Mesendoderm (in vitro differentiated cells): ENCODE measurements around the gene TMEM121.

Source experiments
- DNase-seq: peaks from one replicate; pipeline ENCODE4 v3.0.0; 2013
- H2AK5ac ChIP-seq: 2 replicates; pipeline ENCODE4 v1.6.1; 2013; ENCODE audit warnings: low read length, inconsistent platforms
- H2BK120ac ChIP-seq: 2 replicates; pipeline ENCODE4 v1.6.1; 2013; ENCODE audit warnings: low read depth, mild to moderate bottlenecking, low read length, moderate library complexity, mixed read lengths
- H2BK15ac ChIP-seq: replicated peaks from 2 replicates; pipeline ENCODE4 v1.6.1; 2013; ENCODE audit warnings: low read depth, mild to moderate bottlenecking, moderate library complexity
- H2BK5ac ChIP-seq: 2 replicates; pipeline ENCODE4 v1.6.1; 2013; ENCODE audit warnings: low read length, inconsistent platforms
- H3K18ac ChIP-seq: 2 replicates; pipeline ENCODE4 v1.6.1; 2013; ENCODE audit warnings: mild to moderate bottlenecking, low read length, mixed read lengths
- H3K23ac ChIP-seq: one replicate; pipeline ENCODE4 v1.6.1; 2013; ENCODE audit warnings: low read length
- H3K27ac ChIP-seq: 2 replicates; pipeline ENCODE4 v1.5.1; 2013; ENCODE audit warnings: low read depth, mild to moderate bottlenecking, inconsistent platforms, low read length, moderate library complexity
- H3K27me3 ChIP-seq: 2 replicates; pipeline ENCODE4 v1.6.1; 2013; ENCODE audit warnings: low read length, control low read depth, mild to moderate bottlenecking, inconsistent platforms; ENCODE audit not compliant: insufficient read depth, poor library complexity
- H3K36me3 ChIP-seq: 2 replicates; pipeline ENCODE4 v1.6.1; 2013; ENCODE audit warnings: low read length, inconsistent platforms; ENCODE audit not compliant: control insufficient read depth, insufficient read depth
- H3K4ac ChIP-seq: one replicate; pipeline ENCODE4 v1.6.1; 2013; ENCODE audit warnings: low read depth, mild to moderate bottlenecking, low read length, moderate library complexity
- H3K4me1 ChIP-seq: 2 replicates; pipeline ENCODE4 v1.6.1; 2013; ENCODE audit warnings: low read depth, low read length, inconsistent platforms; ENCODE audit not compliant: control insufficient read depth
- H3K4me2 ChIP-seq: 2 replicates; pipeline ENCODE4 v1.6.1; 2013; ENCODE audit warnings: low read length
- H3K4me3 ChIP-seq: 2 replicates; pipeline ENCODE4 v1.5.1; 2013; ENCODE audit warnings: mild to moderate bottlenecking, low read length
- H3K56ac ChIP-seq: one replicate; pipeline ENCODE4 v1.6.1; 2013; ENCODE audit warnings: low read length
- H3K79me1 ChIP-seq: 2 replicates; pipeline ENCODE4 v1.6.1; 2013; ENCODE audit warnings: low read length, inconsistent platforms
- H3K79me2 ChIP-seq: 2 replicates; pipeline ENCODE4 v1.6.1; 2013; ENCODE audit warnings: mild to moderate bottlenecking, low read length; ENCODE audit not compliant: control insufficient read depth, insufficient read depth
- H3K9ac ChIP-seq: 2 replicates; pipeline ENCODE4 v1.6.1; 2013; ENCODE audit warnings: low read length, inconsistent platforms
- H4K5ac ChIP-seq: one replicate; pipeline ENCODE4 v1.6.1; 2013; ENCODE audit warnings: low read length
- H4K8ac ChIP-seq: one replicate; pipeline ENCODE4 v1.6.1; 2013; ENCODE audit warnings: low read depth, mild to moderate bottlenecking, control low read depth, low read length, moderate library complexity
- WGBS: extraction: QIAGEN DNeasy Blood & Tissue Kit; methylation state at CpG from one replicate; pipeline ENCODE4 v1.1.7; 2013; ENCODE audit warnings: low lambda C conversion rate, missing lambda C conversion rate; ENCODE audit not compliant: insufficient coverage; ENCODE audit errors: extremely low coverage; 5-methylcytosine and 5-hydroxymethylcytosine counted together

The TMEM121 gene

GRCh38 chr14:105526776-105527380 lies 495 bp downstream of the TMEM121 start:
- H3K4me3 ChIP-seq: no peak overlapping the region
- no peak overlapping the region for H3K4me2 ChIP-seq
- no peak overlapping the region for H4K5ac ChIP-seq
- DNase-seq: no peak
- no peaks in the 10 kb centered on the region for H3K4me1 ChIP-seq
- no peak overlapping the region for H3K27ac ChIP-seq
- no peak overlapping the region for H4K8ac ChIP-seq
- H2BK5ac ChIP-seq: no peak overlapping the region
- H2AK5ac ChIP-seq: no peak overlapping the region
- no peak overlapping the region for H3K4ac ChIP-seq
- no peak overlapping the region for H2BK120ac ChIP-seq
- no peaks in the 10 kb centered on the region for H3K79me2 ChIP-seq
- H2BK15ac ChIP-seq: no peak overlapping the region
- peaks cover 3% of the 10 kb centered on the region for H3K27me3 ChIP-seq
- no peak overlapping the region for H3K18ac ChIP-seq
- no peak overlapping the region for H3K56ac ChIP-seq
- H3K79me1 ChIP-seq: no peaks in the 10 kb centered on the region
- H3K23ac ChIP-seq: no peak overlapping the region
- WGBS: no CpG with 5 or more reads among the region's 48 CpGs
- no peak overlapping the region for H3K9ac ChIP-seq
- no peaks in the 10 kb centered on the region for H3K36me3 ChIP-seq

- Histone ChIP-seq H3K9ac (no peak overlapping the region), H3K27me3 (peaks cover 3% of the 10 kb centered on the region), H3K23ac (no peak overlapping the region), H3K4me1 (no peaks in the 10 kb centered on the region), H2BK5ac (no peak overlapping the region), H3K18ac (no peak overlapping the region), H4K8ac (no peak overlapping the region), H3K36me3 (no peaks in the 10 kb centered on the region), H2BK120ac (no peak overlapping the region), H3K4me2 (no peak overlapping the region), H3K56ac (no peak overlapping the region), H3K27ac (no peak overlapping the region), H3K79me2 (no peaks in the 10 kb centered on the region), H3K79me1 (no peaks in the 10 kb centered on the region), H4K5ac (no peak overlapping the region), H2BK15ac (no peak overlapping the region), H3K4ac (no peak overlapping the region), H3K4me3 (no peak overlapping the region), H2AK5ac (no peak overlapping the region)
- DNase-seq: no peak
- no CpG with 5 or more reads among the region's 23 CpGs for WGBS
Measured at GRCh38 chr14:105527381-105527825, 1.0 kb downstream of the TMEM121 start.

DNA sequence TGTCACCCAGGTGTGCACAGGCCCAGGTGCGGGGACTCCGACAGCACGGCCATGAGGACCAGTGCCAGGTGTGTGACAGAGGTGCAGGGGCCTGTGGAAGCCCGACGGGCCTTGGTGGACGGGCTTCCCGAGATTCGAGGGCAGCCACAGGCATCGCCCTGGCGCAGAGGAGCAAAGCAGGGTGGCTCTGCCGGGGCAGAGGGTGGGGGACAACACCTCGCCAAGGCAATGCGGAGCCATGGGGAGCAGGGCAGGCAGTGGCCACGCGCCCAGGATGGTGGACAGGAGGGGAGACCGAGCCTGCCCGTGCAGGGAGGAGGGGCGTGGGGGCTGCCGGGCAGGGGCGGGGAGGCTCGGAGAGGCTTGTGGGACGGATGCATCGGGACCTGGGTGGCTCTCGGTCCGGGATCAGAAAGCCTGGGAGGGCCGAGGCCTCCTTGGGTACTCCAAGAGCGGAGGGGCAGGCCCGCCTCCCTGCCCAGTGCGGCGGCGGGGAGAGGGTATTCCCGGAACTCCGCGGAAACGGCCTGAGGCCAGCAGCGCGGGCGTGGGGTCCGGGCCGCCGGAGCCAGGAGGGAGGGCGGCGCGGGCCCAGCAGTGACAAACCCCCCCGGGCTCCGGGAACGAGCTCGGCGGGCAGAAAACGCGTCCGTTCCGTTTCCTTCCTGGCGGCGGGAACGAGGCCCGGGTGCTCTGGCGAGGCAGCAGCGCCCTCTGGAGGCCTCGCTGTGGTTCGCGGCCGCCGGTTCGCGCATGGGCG lies 1.6 kb downstream of the TMEM121 start:
- Histone ChIP-seq H3K4me1 (no peaks in the 10 kb centered on the region), H4K8ac (no peak overlapping the region), H3K23ac (no peak overlapping the region), H2BK120ac (no peak overlapping the region), H3K27me3 (peaks cover 3% of the 10 kb centered on the region), H3K4me3 (no peak overlapping the region), H3K18ac (no peak overlapping the region), H3K36me3 (no peaks in the 10 kb centered on the region), H3K79me2 (no peaks in the 10 kb centered on the region), H2BK5ac (no peak overlapping the region), H3K4ac (no peak overlapping the region), H3K9ac (peak overlapping the region; percentile 55), H2AK5ac (no peak overlapping the region), H3K27ac (no peak overlapping the region), H3K56ac (peak overlapping the region; percentile 56), H4K5ac (no peak overlapping the region), H2BK15ac (no peak overlapping the region), H3K4me2 (no peak overlapping the region), H3K79me1 (no peaks in the 10 kb centered on the region)
- peak; percentile 49 for DNase-seq
- no CpG with 5 or more reads among the region's 67 CpGs for WGBS

DNA sequence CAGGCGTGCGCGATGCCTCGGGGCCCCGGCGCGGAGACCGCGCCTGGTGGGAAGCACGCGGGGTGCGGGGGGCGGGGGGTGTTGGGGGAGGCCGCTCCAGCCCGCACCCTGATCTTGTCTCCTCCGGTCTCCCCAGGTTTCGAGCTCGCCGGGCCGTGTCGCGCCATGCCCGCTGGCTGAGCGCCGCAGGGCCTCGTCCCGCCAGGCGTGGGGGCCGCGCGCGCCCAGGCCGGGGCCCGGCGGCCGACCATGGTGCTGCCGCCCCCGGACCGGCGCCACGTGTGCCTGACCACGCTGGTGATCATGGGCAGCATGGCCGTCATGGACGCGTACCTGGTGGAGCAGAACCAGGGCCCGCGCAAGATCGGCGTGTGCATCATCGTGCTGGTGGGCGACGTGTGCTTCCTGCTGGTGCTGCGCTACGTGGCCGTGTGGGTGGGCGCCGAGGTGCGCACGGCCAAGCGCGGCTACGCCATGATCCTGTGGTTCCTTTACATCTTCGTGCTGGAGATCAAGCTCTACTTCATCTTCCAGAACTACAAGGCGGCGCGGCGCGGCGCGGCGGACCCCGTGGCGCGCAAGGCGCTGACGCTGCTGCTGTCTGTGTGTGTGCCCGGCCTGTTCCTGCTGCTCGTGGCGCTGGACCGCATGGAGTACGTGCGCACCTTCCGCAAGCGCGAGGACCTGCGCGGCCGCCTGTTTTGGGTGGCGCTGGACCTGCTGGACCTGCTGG lies 2.4 kb downstream of the TMEM121 start:
- H3K23ac ChIP-seq: no peak overlapping the region
- no peak overlapping the region for H3K4me2 ChIP-seq
- H3K4me3 ChIP-seq: no peak overlapping the region
- no peak overlapping the region for H3K18ac ChIP-seq
- no peaks in the 10 kb centered on the region for H3K4me1 ChIP-seq
- H3K27ac ChIP-seq: no peak overlapping the region
- H2BK5ac ChIP-seq: no peak overlapping the region
- H3K79me1 ChIP-seq: no peaks in the 10 kb centered on the region
- no CpG with 5 or more reads among the region's 89 CpGs for WGBS
- no peak overlapping the region for H2BK120ac ChIP-seq
- H4K5ac ChIP-seq: no peak overlapping the region
- peaks cover 3% of the 10 kb centered on the region for H3K27me3 ChIP-seq
- no peak overlapping the region for H2AK5ac ChIP-seq
- H4K8ac ChIP-seq: no peak overlapping the region
- no peaks in the 10 kb centered on the region for H3K36me3 ChIP-seq
- H2BK15ac ChIP-seq: no peak overlapping the region
- no peaks in the 10 kb centered on the region for H3K79me2 ChIP-seq
- H3K4ac ChIP-seq: no peak overlapping the region
- no peak for DNase-seq
- no peak overlapping the region for H3K56ac ChIP-seq
- H3K9ac ChIP-seq: no peak overlapping the region

DNA sequence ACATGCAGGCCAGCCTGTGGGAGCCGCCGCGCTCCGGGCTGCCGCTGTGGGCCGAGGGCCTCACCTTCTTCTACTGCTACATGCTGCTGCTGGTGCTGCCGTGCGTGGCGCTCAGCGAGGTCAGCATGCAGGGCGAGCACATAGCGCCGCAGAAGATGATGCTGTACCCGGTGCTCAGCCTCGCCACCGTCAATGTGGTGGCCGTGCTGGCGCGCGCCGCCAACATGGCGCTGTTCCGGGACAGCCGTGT lies 2.9 kb downstream of the TMEM121 start:
- Histone ChIP-seq H3K4me2 (no peak overlapping the region), H3K4ac (no peak overlapping the region), H3K9ac (no peak overlapping the region), H2BK120ac (no peak overlapping the region), H3K23ac (no peak overlapping the region), H4K5ac (no peak overlapping the region), H2AK5ac (no peak overlapping the region), H4K8ac (no peak overlapping the region), H3K56ac (no peak overlapping the region), H3K4me1 (no peaks in the 10 kb centered on the region), H3K27ac (no peak overlapping the region), H3K79me2 (no peaks in the 10 kb centered on the region), H2BK15ac (no peak overlapping the region), H3K27me3 (peaks cover 3% of the 10 kb centered on the region), H3K4me3 (no peak overlapping the region), H3K18ac (no peak overlapping the region), H3K79me1 (no peaks in the 10 kb centered on the region), H2BK5ac (no peak overlapping the region), H3K36me3 (no peaks in the 10 kb centered on the region)
- WGBS: no CpG with 5 or more reads among the region's 24 CpGs
- DNase-seq: no peak
